HEK293 (cell line): ENCODE results near the gene TPP2.

ENCODE experiments used
- CTCF ChIA-PET: fragments of 350-600 bp; formaldehyde crosslinking; extraction: SDS; loops from one replicate; lab custom pipeline; 2021; ENCODE audit warnings: antibody characterized with exemption; lab: Yijun Ruan, JAX
- POLR2A ChIA-PET: fragments of 300-600 bp; formaldehyde crosslinking; extraction: SDS; loops from one replicate; lab custom pipeline; 2020; ENCODE audit warnings: antibody characterized with exemption, inconsistent platforms; lab: Yijun Ruan, JAX
- H3K27ac ChIP-seq: fragments of 200-500 bp; sonication (Bioruptor generic); 2 replicates; pipeline ENCODE4 v1.5.1; 2014; ENCODE audit warnings: low read depth, low read length, control low read depth, inconsistent platforms; ENCODE audit errors: extremely low read depth
- H3K36me3 ChIP-seq, 2 experiments: fragments of 200-500 bp in 1 of 2; sonication (Bioruptor generic) in 1 of 2; 1 replicate in 1 of 2; 2 replicates in 1 of 2; pipeline ENCODE4 v1.5.1; 2014 to 2017; ENCODE audit warnings: inconsistent platforms in 2 of 2, low read length in 2 of 2; ENCODE audit not compliant: control insufficient read depth in 2 of 2, insufficient read depth in 1 of 2
- H3K4me1 ChIP-seq: fragments of 200-500 bp; sonication (Bioruptor generic); 2 replicates; pipeline ENCODE4 v1.5.1; 2014; ENCODE audit warnings: mild to moderate bottlenecking, low read length, inconsistent platforms; ENCODE audit not compliant: control insufficient read depth, insufficient read depth
- H3K4me3 ChIP-seq: 2 replicates; pipeline ENCODE4 v1.5.1; 2011; ENCODE audit warnings: low read depth, mild to moderate bottlenecking, control low read depth, low read length, moderate library complexity
- H3K9me3 ChIP-seq: fragments of 200-500 bp; sonication (Bioruptor generic); 2 replicates; pipeline ENCODE4 v1.5.1; 2014; ENCODE audit warnings: low read depth, low read length, inconsistent platforms; ENCODE audit not compliant: control insufficient read depth, insufficient read depth
- KLF16 ChIP-seq: fragments of 450-650 bp; formaldehyde crosslinking; IDR thresholded peaks from 2 replicates; pipeline ENCODE4 v1.5.1; 2017; ENCODE audit warnings: missing biosample characterization, missing genetic modification characterization
- ZBTB20 ChIP-seq: fragments of 450-650 bp; formaldehyde crosslinking; IDR thresholded peaks from 2 replicates; pipeline ENCODE4 v1.5.1; 2016; ENCODE audit warnings: missing biosample characterization, missing genetic modification characterization
- ZBTB7A ChIP-seq: fragments of 450-650 bp; formaldehyde crosslinking; IDR thresholded peaks from 2 replicates; pipeline ENCODE4 v1.5.1; 2016; ENCODE audit warnings: low read depth, missing biosample characterization, missing genetic modification characterization
- ZFP69B ChIP-seq: fragments of 450-650 bp; formaldehyde crosslinking; IDR thresholded peaks from 2 replicates; pipeline ENCODE4 v1.5.1; 2016; ENCODE audit warnings: missing biosample characterization, missing genetic modification characterization
- ZNF214 ChIP-seq: fragments of 450-650 bp; formaldehyde crosslinking; IDR thresholded peaks from 2 replicates; pipeline ENCODE4 v1.5.1; 2017; ENCODE audit warnings: missing biosample characterization, mild to moderate bottlenecking, missing genetic modification characterization, borderline replicate concordance
- ZNF37A ChIP-seq: fragments of 450-650 bp; IDR thresholded peaks from 2 replicates; pipeline ENCODE4 v1.5.1; 2018; ENCODE audit warnings: missing biosample characterization, missing genetic modification characterization
- ZNF391 ChIP-seq: fragments of 450-650 bp; formaldehyde crosslinking; IDR thresholded peaks from 2 replicates; pipeline ENCODE4 v1.5.1; 2016; ENCODE audit warnings: low read depth, missing biosample characterization, missing genetic modification characterization, borderline replicate concordance
- ZNF394 ChIP-seq: fragments of 450-650 bp; formaldehyde crosslinking; IDR thresholded peaks from 2 replicates; pipeline ENCODE4 v1.5.1; 2016; ENCODE audit warnings: missing biosample characterization, missing genetic modification characterization, mild to moderate bottlenecking, moderate library complexity, borderline replicate concordance
- ZNF426 ChIP-seq: fragments of 450-650 bp; formaldehyde crosslinking; IDR thresholded peaks from 2 replicates; pipeline ENCODE4 v1.5.1; 2017; ENCODE audit warnings: missing biosample characterization, missing genetic modification characterization, mild to moderate bottlenecking, inconsistent platforms, moderate library complexity
- ZNF558 ChIP-seq: fragments of 450-650 bp; formaldehyde crosslinking; IDR thresholded peaks from 2 replicates; pipeline ENCODE4 v1.5.1; 2016; ENCODE audit warnings: missing biosample characterization, missing genetic modification characterization
- ZNF560 ChIP-seq: fragments of 450-650 bp; formaldehyde crosslinking; IDR thresholded peaks from 2 replicates; pipeline ENCODE4 v1.5.1; 2017; ENCODE audit warnings: missing biosample characterization, missing genetic modification characterization, borderline replicate concordance
- ZNF623 ChIP-seq: fragments of 450-650 bp; formaldehyde crosslinking; IDR thresholded peaks from 2 replicates; pipeline ENCODE4 v1.5.1; 2016; ENCODE audit warnings: missing biosample characterization, missing genetic modification characterization
- ZNF777 ChIP-seq: fragments of 450-650 bp; formaldehyde crosslinking; IDR thresholded peaks from 2 replicates; pipeline ENCODE4 v1.5.1; 2017; ENCODE audit warnings: missing biosample characterization, missing genetic modification characterization, borderline replicate concordance
- ZNF830 ChIP-seq: fragments of 450-650 bp; IDR thresholded peaks from 2 replicates; pipeline ENCODE4 v1.5.0; 2018; ENCODE audit warnings: missing biosample characterization, missing genetic modification characterization, low read depth, mild to moderate bottlenecking, moderate library complexity
- ZSCAN4 ChIP-seq: fragments of 450-650 bp; formaldehyde crosslinking; IDR thresholded peaks from 2 replicates; pipeline ENCODE4 v1.5.1; 2017; ENCODE audit warnings: missing biosample characterization, missing genetic modification characterization
- TF ChIP-seq, protein P1 (sequence below): fragments of 450-650 bp; formaldehyde crosslinking; IDR thresholded peaks from 2 replicates; pipeline ENCODE4 v1.5.1; 2016; ENCODE audit warnings: missing biosample characterization, missing genetic modification characterization
- TF ChIP-seq, protein P2 (sequence below): fragments of 450-650 bp; formaldehyde crosslinking; IDR thresholded peaks from 2 replicates; pipeline ENCODE4 v1.5.1; 2016; ENCODE audit warnings: missing biosample characterization, missing genetic modification characterization
- TF ChIP-seq, protein P3 (sequence below): fragments of 450-650 bp; formaldehyde crosslinking; IDR thresholded peaks from 2 replicates; pipeline ENCODE4 v1.5.1; 2016; ENCODE audit warnings: missing biosample characterization, missing genetic modification characterization

The TPP2 gene

DNA sequence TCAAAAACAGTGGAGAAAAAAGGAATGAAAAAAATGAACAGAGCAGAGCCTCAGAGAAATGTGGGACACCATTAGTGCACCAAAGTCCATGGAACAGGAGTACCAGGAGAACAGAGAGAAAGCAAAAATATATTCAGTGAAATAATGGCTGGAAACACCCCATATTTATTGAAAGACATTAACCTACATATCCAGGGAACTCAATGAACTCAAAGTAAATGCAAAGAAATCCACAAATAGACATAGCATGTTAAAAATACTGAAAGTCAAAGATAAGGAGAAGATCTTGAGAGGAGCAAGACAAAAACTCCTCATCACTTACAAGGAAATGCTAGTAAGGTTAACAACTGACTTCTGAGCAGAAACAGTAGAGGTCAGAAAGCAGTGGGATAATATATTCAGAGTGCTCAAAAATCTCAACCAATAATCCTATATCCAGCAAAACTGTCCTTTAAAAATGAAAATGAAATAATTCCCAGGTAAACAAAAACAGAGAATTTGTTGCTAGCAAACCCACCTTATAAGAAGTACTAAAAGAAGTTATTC lies 62.5 kb downstream of the TPP2 start:
- H3K27ac ChIP-seq: no peak overlapping the region
- no peaks in the 10 kb centered on the region for H3K4me1 ChIP-seq
- POLR2A ChIA-PET: no interaction called here
- peaks cover 12 to 47% of the 10 kb centered on the region in 2 experiments for H3K36me3 ChIP-seq
- H3K9me3 ChIP-seq: no peaks in the 10 kb centered on the region
- CTCF ChIA-PET: interaction anchor here (0.7 kb wide), 1 partner anchor 10 kb away, joined by 7 read pairs; no protein-coding TSS in a partner anchor
- TF ChIP-seq, protein P1, sequence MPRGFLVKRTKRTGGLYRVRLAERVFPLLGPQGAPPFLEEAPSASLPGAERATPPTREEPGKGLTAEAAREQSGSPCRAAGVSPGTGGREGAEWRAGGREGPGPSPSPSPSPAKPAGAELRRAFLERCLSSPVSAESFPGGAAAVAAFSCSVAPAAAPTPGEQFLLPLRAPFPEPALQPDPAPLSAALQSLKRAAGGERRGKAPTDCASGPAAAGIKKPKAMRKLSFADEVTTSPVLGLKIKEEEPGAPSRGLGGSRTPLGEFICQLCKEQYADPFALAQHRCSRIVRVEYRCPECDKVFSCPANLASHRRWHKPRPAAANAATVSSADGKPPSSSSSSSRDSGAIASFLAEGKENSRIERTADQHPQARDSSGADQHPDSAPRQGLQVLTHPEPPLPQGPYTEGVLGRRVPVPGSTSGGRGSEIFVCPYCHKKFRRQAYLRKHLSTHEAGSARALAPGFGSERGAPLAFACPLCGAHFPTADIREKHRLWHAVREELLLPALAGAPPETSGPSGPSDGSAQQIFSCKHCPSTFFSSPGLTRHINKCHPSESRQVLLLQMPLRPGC (tag by site-specific recombination): no peak
- TF ChIP-seq ZNF623 (no peak), ZFP69B (tag by site-specific recombination) (no peak), ZNF777 (tag by site-specific recombination) (no peak), ZNF426 (tag by site-specific recombination) (no peak), KLF16 (tag by site-specific recombination) (no peak), ZBTB20 (tag by site-specific recombination) (no peak), ZNF558 (tag by site-specific recombination) (peak; percentile 99)
- H3K4me3 ChIP-seq: no peak overlapping the region

- no peaks in the 10 kb centered on the region for H3K9me3 ChIP-seq
- H3K4me1 ChIP-seq: no peaks in the 10 kb centered on the region
- CTCF ChIA-PET: no interaction called here
- no peak overlapping the region for H3K4me3 ChIP-seq
- no peak overlapping the region for H3K27ac ChIP-seq
- POLR2A ChIA-PET: no interaction called here
- TF ChIP-seq, protein P2, sequence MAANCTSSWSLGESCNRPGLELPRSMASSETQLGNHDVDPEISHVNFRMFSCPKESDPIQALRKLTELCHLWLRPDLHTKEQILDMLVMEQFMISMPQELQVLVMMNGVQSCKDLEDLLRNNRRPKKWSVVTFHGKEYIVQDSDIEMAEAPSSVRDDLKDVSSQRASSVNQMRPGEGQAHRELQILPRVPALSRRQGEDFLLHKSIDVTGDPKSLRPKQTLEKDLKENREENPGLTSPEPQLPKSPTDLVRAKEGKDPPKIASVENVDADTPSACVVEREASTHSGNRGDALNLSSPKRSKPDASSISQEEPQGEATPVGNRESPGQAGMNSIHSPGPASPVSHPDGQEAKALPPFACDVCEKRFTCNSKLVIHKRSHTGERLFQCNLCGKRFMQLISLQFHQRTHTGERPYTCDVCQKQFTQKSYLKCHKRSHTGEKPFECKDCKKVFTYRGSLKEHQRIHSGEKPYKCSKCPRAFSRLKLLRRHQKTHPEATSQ: no peak
- no peak for TF ChIP-seq ZNF391 (tag by site-specific recombination)
- no peak for TF ChIP-seq ZNF394
- TF ChIP-seq ZBTB7A (tag by site-specific recombination): no peak
- TF ChIP-seq, protein P3, sequence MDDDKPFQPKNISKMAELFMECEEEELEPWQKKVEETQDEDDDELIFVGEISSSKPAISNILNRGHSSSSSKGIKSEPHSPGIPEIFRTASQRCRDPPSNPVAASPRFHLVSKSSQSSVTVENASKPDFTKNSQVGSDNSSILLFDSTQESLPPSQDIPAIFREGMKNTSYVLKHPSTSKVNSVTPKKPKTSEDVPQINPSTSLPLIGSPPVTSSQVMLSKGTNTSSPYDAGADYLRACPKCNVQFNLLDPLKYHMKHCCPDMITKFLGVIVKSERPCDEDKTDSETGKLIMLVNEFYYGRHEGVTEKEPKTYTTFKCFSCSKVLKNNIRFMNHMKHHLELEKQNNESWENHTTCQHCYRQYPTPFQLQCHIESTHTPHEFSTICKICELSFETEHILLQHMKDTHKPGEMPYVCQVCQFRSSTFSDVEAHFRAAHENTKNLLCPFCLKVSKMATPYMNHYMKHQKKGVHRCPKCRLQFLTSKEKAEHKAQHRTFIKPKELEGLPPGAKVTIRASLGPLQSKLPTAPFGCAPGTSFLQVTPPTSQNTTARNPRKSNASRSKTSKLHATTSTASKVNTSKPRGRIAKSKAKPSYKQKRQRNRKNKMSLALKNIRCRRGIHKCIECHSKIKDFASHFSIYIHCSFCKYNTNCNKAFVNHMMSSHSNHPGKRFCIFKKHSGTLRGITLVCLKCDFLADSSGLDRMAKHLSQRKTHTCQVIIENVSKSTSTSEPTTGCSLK (tag by site-specific recombination): no peak
- no peak for TF ChIP-seq ZSCAN4 (tag by site-specific recombination)
- TF ChIP-seq ZNF37A: no peak
- TF ChIP-seq ZNF830: no peak
- no peak for TF ChIP-seq ZNF214 (tag by site-specific recombination)
- TF ChIP-seq ZNF560 (tag by site-specific recombination): no peak
- no peak for TF ChIP-seq ZNF426 (tag by site-specific recombination)
- TF ChIP-seq, all 188 proteins: peak for 0
- H3K36me3 ChIP-seq: peaks cover 10 to 47% of the 10 kb centered on the region in 2 experiments; a peak in 2 of 3 replicates
Observed at GRCh38 chr13:102667023-102667422, 70.2 kb downstream of the TPP2 start.
